H9 (cell line): ENCODE results near the gene MGLL. TPM values are rescaled to one million over a fixed set of nuclear protein-coding genes. Genes with fewer than 3 reads are reported as not detected.

ENCODE experiments used
- DNase-seq: peaks from one replicate; pipeline ENCODE4 v3.0.0-alpha.2; 2017
- H2AFZ ChIP-seq: one replicate; pipeline ENCODE4 v1.6.1; 2013; ENCODE audit warnings: mild to moderate bottlenecking, low read length, control low read depth, moderate library complexity
- H2AK5ac ChIP-seq: 2 replicates; pipeline ENCODE4 v1.6.1; 2013; ENCODE audit warnings: low read length, control low read depth, mixed read lengths; ENCODE audit not compliant: insufficient read length
- H2BK120ac ChIP-seq: one replicate; pipeline ENCODE4 v1.6.1; 2013; ENCODE audit warnings: low read depth, mild to moderate bottlenecking, low read length, control low read depth, inconsistent platforms; ENCODE audit not compliant: poor library complexity, severe bottlenecking
- H2BK12ac ChIP-seq: 2 replicates; pipeline ENCODE4 v1.6.1; 2013; ENCODE audit warnings: low read length, control low read depth, mixed read lengths, low read depth; ENCODE audit not compliant: insufficient read length
- H2BK15ac ChIP-seq: 2 replicates; pipeline ENCODE4 v1.6.1; 2013; ENCODE audit warnings: low read depth, low read length, control low read depth
- H2BK20ac ChIP-seq: one replicate; pipeline ENCODE4 v1.6.1; 2013; ENCODE audit warnings: low read depth, mild to moderate bottlenecking, low read length, control low read depth, inconsistent platforms; ENCODE audit not compliant: poor library complexity, severe bottlenecking
- H2BK5ac ChIP-seq: 2 replicates; pipeline ENCODE4 v1.6.1; 2013; ENCODE audit warnings: low read length, control low read depth, mixed read lengths; ENCODE audit not compliant: insufficient read length
- H3K14ac ChIP-seq: 2 replicates; pipeline ENCODE4 v1.6.1; 2013; ENCODE audit warnings: low read length, control low read depth; ENCODE audit not compliant: insufficient read depth
- H3K18ac ChIP-seq: 2 replicates; pipeline ENCODE4 v1.6.1; 2013; ENCODE audit warnings: low read depth, mild to moderate bottlenecking, mixed read lengths, low read length, control low read depth; ENCODE audit not compliant: insufficient read length
- H3K23ac ChIP-seq: 2 replicates; pipeline ENCODE4 v1.6.1; 2013; ENCODE audit warnings: low read length, control low read depth, mixed read lengths, low read depth; ENCODE audit not compliant: insufficient read length
- H3K23me2 ChIP-seq: 2 replicates; pipeline ENCODE4 v1.6.1; 2013; ENCODE audit warnings: low read depth, mild to moderate bottlenecking, mixed read lengths, low read length, control low read depth; ENCODE audit not compliant: insufficient read length, poor library complexity, severe bottlenecking
- H3K27ac ChIP-seq: 2 replicates; pipeline ENCODE4 v1.5.1; 2013; ENCODE audit warnings: low read length, control low read depth, mixed read lengths, low read depth; ENCODE audit not compliant: insufficient read length
- H3K27me3 ChIP-seq: 2 replicates; pipeline ENCODE4 v1.6.1; 2013; ENCODE audit warnings: low read length, control low read depth, inconsistent platforms; ENCODE audit not compliant: insufficient read depth
- H3K4ac ChIP-seq: 2 replicates; pipeline ENCODE4 v1.6.1; 2013; ENCODE audit warnings: low read depth, mild to moderate bottlenecking, control low read depth, inconsistent platforms, low read length, moderate library complexity
- H3K4me1 ChIP-seq: 2 replicates; pipeline ENCODE4 v1.6.1; 2013; ENCODE audit warnings: low read length, control low read depth, inconsistent platforms; ENCODE audit not compliant: insufficient read depth
- H3K4me2 ChIP-seq: 2 replicates; pipeline ENCODE4 v1.6.1; 2013; ENCODE audit warnings: low read length, control low read depth, mixed read lengths; ENCODE audit not compliant: insufficient read length, insufficient read depth
- H3K56ac ChIP-seq: 2 replicates; pipeline ENCODE4 v1.6.1; 2013; ENCODE audit warnings: low read depth, mild to moderate bottlenecking, mixed read lengths, low read length, control low read depth; ENCODE audit not compliant: insufficient read length
- H3K79me1 ChIP-seq: 2 replicates; pipeline ENCODE4 v1.6.1; 2013; ENCODE audit warnings: low read depth, mild to moderate bottlenecking, moderate library complexity, low read length, control low read depth, inconsistent platforms; ENCODE audit not compliant: insufficient read depth, poor library complexity, severe bottlenecking
- H3K79me2 ChIP-seq: 2 replicates; pipeline ENCODE4 v1.6.1; 2013; ENCODE audit warnings: low read length, control low read depth, inconsistent platforms; ENCODE audit not compliant: insufficient read depth
- H3K9ac ChIP-seq: 2 replicates; pipeline ENCODE4 v1.6.1; 2013; ENCODE audit warnings: low read length, control low read depth, mixed read lengths; ENCODE audit not compliant: insufficient read length; ENCODE audit errors: extremely low read depth
- H3K9me3 ChIP-seq: one replicate; pipeline ENCODE4 v1.6.1; 2013; ENCODE audit warnings: low read depth, low read length, inconsistent platforms; ENCODE audit not compliant: control insufficient read depth
- H3T11ph ChIP-seq: one replicate; pipeline ENCODE4 v1.6.1; 2013; ENCODE audit warnings: mild to moderate bottlenecking, low read length, control low read depth, inconsistent platforms
- H4K20me1 ChIP-seq: one replicate; pipeline ENCODE4 v1.6.1; 2013; ENCODE audit not compliant: control insufficient read depth, insufficient read length, insufficient read depth
- H4K5ac ChIP-seq: 2 replicates; pipeline ENCODE4 v1.6.1; 2013; ENCODE audit warnings: low read depth, mild to moderate bottlenecking, mixed read lengths, low read length, control low read depth; ENCODE audit not compliant: insufficient read length
- H4K8ac ChIP-seq: replicated peaks from 2 replicates; pipeline ENCODE4 v1.6.1; 2013; ENCODE audit warnings: low read length, control low read depth, mixed read lengths, low read depth; ENCODE audit not compliant: insufficient read length
- H4K91ac ChIP-seq: 2 replicates; pipeline ENCODE4 v1.6.1; 2013; ENCODE audit warnings: low read depth, mild to moderate bottlenecking, moderate library complexity, mixed read lengths, low read length, control low read depth; ENCODE audit not compliant: insufficient read length
- H3K27ac Mint-ChIP-seq, 3 experiments: 2 replicates in 2 of 3; 3 replicates in 1 of 3; pipeline ENCODE4 v1.8.0; 2020 to 2021; ENCODE audit warnings: mixed read lengths in 3 of 3, mild to moderate bottlenecking in 1 of 3, moderate library complexity in 1 of 3
- H3K27me3 Mint-ChIP-seq: 2 replicates; pipeline ENCODE4 v1.8.0; 2021; ENCODE audit warnings: low read depth, mild to moderate bottlenecking, moderate library complexity, mixed read lengths
- H3K36me3 Mint-ChIP-seq, 3 experiments: 2 replicates in 2 of 3; 3 replicates in 1 of 3; pipeline ENCODE4 v1.8.0; 2020 to 2021; ENCODE audit warnings: low read depth in 3 of 3, mixed read lengths in 3 of 3; ENCODE audit not compliant: insufficient read depth in 1 of 3
- H3K4me1 Mint-ChIP-seq, 2 experiments: 2 replicates each; pipeline ENCODE4 v1.8.0; 2020; ENCODE audit warnings: mixed read lengths in 2 of 2
- H3K4me3 Mint-ChIP-seq, 2 experiments: 2 replicates in 1 of 2; 3 replicates in 1 of 2; pipeline ENCODE4 v1.8.0; 2020 to 2021; ENCODE audit warnings: mild to moderate bottlenecking in 2 of 2, mixed read lengths in 2 of 2, moderate library complexity in 1 of 2
- H3K9me3 Mint-ChIP-seq, 2 experiments: 2 replicates in 1 of 2; 3 replicates in 1 of 2; pipeline ENCODE4 v1.8.0; 2020; ENCODE audit warnings: mild to moderate bottlenecking in 2 of 2, mixed read lengths in 2 of 2, moderate library complexity in 1 of 2
- CTCF ChIP-seq: fragments of 200-600 bp; sonication (generic); conservative IDR thresholded peaks from 3 replicates; pipeline ENCODE4 v1.8.0; 2021; ENCODE audit warnings: antibody characterized with exemption, mild to moderate bottlenecking
- WGBS: extraction: QIAGEN DNeasy Blood & Tissue Kit; methylation state at CpG from one replicate; pipeline ENCODE4 v1.1.7; 2013; ENCODE audit warnings: missing lambda C conversion rate, low lambda C conversion rate, mixed read lengths; ENCODE audit not compliant: insufficient read length; ENCODE audit errors: extremely low coverage; 5-methylcytosine and 5-hydroxymethylcytosine counted together
- total RNA-seq: library from RNA; stranded (reverse); gene quantifications from 2 replicates; pipeline ENCODE4 v1.2.1, GENCODE V29; 2021

The MGLL gene
- total RNA-seq, 1 experiment from 2014 or later, result 0.11 TPM

- Histone ChIP-seq H3K4me1 (no peaks in the 10 kb centered on the region), H3K9me3 (no peaks in the 10 kb centered on the region), H2AFZ (no peak overlapping the region), H4K91ac (no peak overlapping the region), H3K27ac (no peak overlapping the region), H3K79me2 (no peaks in the 10 kb centered on the region), H2BK15ac (no peak overlapping the region), H4K20me1 (no peaks in the 10 kb centered on the region), H3K27me3 (no peaks in the 10 kb centered on the region), H3K23me2 (no peaks in the 10 kb centered on the region), H2BK5ac (no peak overlapping the region), H3K14ac (no peak overlapping the region), H2BK120ac (no peak overlapping the region), H3K4ac (no peak overlapping the region), H3K4me2 (no peak overlapping the region), H3K79me1 (no peaks in the 10 kb centered on the region), H3K23ac (no peak overlapping the region), H4K8ac (no peak overlapping the region), H3K18ac (no peak overlapping the region), H4K5ac (no peak overlapping the region), H2BK12ac (no peak overlapping the region), H2BK20ac (no peak overlapping the region), H2AK5ac (no peak overlapping the region), H3T11ph (no peak overlapping the region), H3K56ac (no peak overlapping the region), H3K9ac (no peak overlapping the region)
- DNase-seq, result no peak
- Mint-ChIP-seq H3K9me3 (no peaks in the 10 kb centered on the region), H3K27me3 (peaks cover 1% of the 10 kb centered on the region), H3K4me3 (no peak overlapping the region), H3K36me3 (no peaks in the 10 kb centered on the region), H3K27ac (no peak overlapping the region), H3K4me1 (no peaks in the 10 kb centered on the region)
- no CpG with 5 or more reads among the region's 2 CpGs for WGBS
- TF ChIP-seq CTCF, result no peak
Measured at GRCh38 chr3:127867412-127867811, 45.1 kb upstream of the MGLL start.
